ENCODE results near the gene CABP2. TPM values are rescaled to one million over a fixed set of nuclear protein-coding genes. Genes with fewer than 3 reads are reported as not detected.
A peak's percentile ranks its signal among the peaks of the same experiment; 100 is the strongest.

Gene CABP2
- total RNA-seq, 1 experiment from 2014 or later = not detected

- Histone ChIP-seq H3K27me3 (ENCODE audit: insufficient read depth, low read length) (no peaks in the 10 kb centered on the region), H4K20me1 (ENCODE audit: control insufficient read depth, insufficient read depth, insufficient read length) (no peaks in the 10 kb centered on the region), H3K18ac (ENCODE audit: insufficient read length, low read depth, low read length) (no peak overlapping the region), H3K9me3 (ENCODE audit: control insufficient read depth, low read depth, low read length) (no peaks in the 10 kb centered on the region), H3K4me2 (ENCODE audit: insufficient read depth, insufficient read length, low read length) (no peak overlapping the region), H3K56ac (ENCODE audit: insufficient read length, low read depth, low read length) (no peak overlapping the region), H3K23me2 (ENCODE audit: insufficient read length, low read depth, low read length, poor library complexity, severe bottlenecking) (no peaks in the 10 kb centered on the region), H3K14ac (ENCODE audit: insufficient read depth, low read length) (no peak overlapping the region), H4K8ac (replicated peaks; ENCODE audit: insufficient read length, low read depth, low read length) (no peak overlapping the region), H2AK5ac (ENCODE audit: insufficient read length, low read length) (no peak overlapping the region), H2BK5ac (ENCODE audit: insufficient read length, low read length) (no peak overlapping the region), H3K9ac (ENCODE audit: extremely low read depth, insufficient read length, low read length) (no peak overlapping the region), H3T11ph (ENCODE audit: low read length) (no peak overlapping the region), H3K79me2 (ENCODE audit: insufficient read depth, low read length) (no peaks in the 10 kb centered on the region), H4K5ac (ENCODE audit: insufficient read length, low read depth, low read length) (no peak overlapping the region), H2BK20ac (ENCODE audit: low read depth, low read length, poor library complexity, severe bottlenecking) (no peak overlapping the region), H3K4me1 (ENCODE audit: insufficient read depth, low read length) (peaks cover 6% of the 10 kb centered on the region; the same call in 1 of the 2 replicates), H2BK15ac (ENCODE audit: low read depth, low read length) (no peak overlapping the region), H4K91ac (ENCODE audit: insufficient read length, low read depth, low read length) (no peak overlapping the region), H2BK120ac (ENCODE audit: low read depth, low read length, poor library complexity, severe bottlenecking) (no peak overlapping the region), H3K23ac (ENCODE audit: insufficient read length, low read depth, low read length) (no peak overlapping the region), H2AFZ (ENCODE audit: low read length) (no peak overlapping the region), H3K4ac (ENCODE audit: low read depth, low read length) (no peak overlapping the region), H2BK12ac (ENCODE audit: insufficient read length, low read depth, low read length) (no peak overlapping the region), H3K27ac (ENCODE audit: insufficient read length, low read depth, low read length) (no peak overlapping the region), H3K79me1 (ENCODE audit: insufficient read depth, low read depth, low read length, poor library complexity, severe bottlenecking) (no peaks in the 10 kb centered on the region)
- Mint-ChIP-seq H3K27me3 (ENCODE audit: low read depth) (peaks cover 7% of the 10 kb centered on the region), H3K9me3 (no peaks in the 10 kb centered on the region), H3K4me1 (peaks cover 15% of the 10 kb centered on the region in 2 experiments), H3K27ac (peak overlapping the region in 1 of 3 experiments; percentile 45; a peak in 1 of 7 replicates), H3K36me3 (ENCODE audit: insufficient read depth in 1 of 3, low read depth in 3 of 3) (no peaks in the 10 kb centered on the region), H3K4me3 (no peak overlapping the region)
- no CpG with 5 or more reads among the region's 10 CpGs for WGBS (ENCODE audit: extremely low coverage, insufficient read length, low lambda C conversion rate)
- DNase-seq = no peak
- TF ChIP-seq CTCF (conservative IDR thresholded peaks at IDR 0.05) = no peak
Observed at GRCh38 chr11:67561971-67562619, 38.8 kb upstream of the CABP2 start.
